GM21723 (cell line): ENCODE data around the gene MMAA.
"Not testable (repeated sequence)": the region's sequence is repeated elsewhere in the genome, so short reads cannot be mapped to it uniquely, and the experiment has no call there.

Experiments
- ATAC-seq: cut with Tn5 transposase; IDR thresholded peaks from one replicate; pipeline ENCODE4 v1.9.1; 2021; ENCODE audit warnings: mild to moderate bottlenecking, moderate library complexity; ENCODE audit not compliant: unreplicated experiment

Gene MMAA

DNA sequence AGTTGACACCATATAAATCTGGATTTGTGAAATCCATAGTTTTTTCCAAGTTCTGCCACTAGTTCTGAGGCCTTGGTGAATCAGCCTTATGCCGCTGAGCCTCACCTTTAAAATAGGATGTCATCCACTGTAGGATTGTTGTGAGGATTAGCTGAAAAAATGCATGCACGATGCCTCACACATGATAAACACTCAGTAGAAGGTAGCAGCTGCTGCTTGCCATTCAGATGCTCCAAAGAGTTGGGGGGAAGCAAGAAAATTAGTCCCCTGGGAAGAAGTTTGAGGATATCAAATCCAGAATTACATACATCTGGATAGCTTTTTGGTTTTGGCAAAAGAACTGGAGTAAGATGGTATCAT is 7.4 kb downstream of the MMAA start:
- no peak for ATAC-seq

DNA sequence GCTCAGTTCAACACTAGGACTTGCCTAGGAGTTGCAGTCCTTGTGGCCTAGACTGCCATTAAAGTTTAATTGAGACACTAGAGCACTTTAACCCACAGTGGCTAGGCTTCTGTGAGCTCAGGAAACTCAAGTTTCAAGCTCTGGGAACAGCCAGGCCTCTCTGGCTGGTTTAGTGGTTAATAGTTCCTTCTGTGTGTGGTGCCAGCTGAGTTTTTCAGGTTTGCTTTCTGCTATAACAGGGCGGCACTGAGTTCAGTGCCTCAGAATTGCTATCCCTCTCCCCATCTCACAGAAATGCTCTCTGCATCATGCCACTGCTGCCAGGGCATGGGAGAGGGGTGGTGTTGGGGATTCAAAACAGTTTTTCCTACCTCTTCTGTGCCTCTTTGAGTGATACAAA is 15.9 kb downstream of the MMAA start:
- no peak for ATAC-seq

DNA sequence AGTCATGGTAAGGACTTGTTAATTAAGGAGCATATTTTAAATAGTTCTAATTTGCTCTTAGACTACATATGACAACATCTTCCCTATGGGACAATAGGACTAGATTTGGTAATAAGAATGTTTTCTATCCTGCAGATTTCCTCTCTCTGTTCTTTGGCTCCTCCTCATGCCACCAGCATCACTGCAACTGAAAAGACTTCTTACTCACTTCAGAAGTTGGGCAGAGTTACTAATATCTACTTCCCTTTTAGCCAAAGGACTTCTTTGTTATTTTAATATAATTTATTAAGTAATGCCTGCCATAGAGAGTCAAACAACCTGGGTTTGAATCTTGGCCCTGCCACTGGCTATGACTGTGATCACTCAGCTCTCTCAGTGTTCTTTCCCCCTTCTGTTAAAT is 16.4 kb downstream of the MMAA start:
- ATAC-seq: no peak

DNA sequence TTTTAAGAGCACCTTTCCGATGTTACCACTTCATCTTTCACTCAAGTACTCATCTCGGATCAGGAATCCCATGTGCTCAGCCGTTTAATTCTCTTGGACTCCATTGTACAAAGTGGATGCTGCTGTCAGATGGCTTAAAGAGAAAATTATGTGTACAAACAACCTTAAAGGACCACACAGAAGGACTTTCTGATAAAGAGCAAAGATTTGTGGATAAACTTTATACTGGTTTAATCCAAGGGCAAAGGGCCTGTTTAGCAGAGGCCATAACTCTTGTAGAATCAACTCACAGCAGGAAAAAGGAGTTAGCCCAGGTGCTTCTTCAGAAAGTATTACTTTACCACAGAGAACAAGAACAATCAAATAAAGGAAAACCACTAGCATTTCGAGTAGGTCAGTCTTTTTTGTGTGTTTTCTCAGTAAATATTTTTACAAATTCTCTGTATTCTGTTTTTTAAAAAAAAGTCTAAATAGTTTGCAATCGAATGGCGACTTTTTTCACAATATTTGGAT is 20.1 kb downstream of the MMAA start:
- ATAC-seq: no peak

DNA sequence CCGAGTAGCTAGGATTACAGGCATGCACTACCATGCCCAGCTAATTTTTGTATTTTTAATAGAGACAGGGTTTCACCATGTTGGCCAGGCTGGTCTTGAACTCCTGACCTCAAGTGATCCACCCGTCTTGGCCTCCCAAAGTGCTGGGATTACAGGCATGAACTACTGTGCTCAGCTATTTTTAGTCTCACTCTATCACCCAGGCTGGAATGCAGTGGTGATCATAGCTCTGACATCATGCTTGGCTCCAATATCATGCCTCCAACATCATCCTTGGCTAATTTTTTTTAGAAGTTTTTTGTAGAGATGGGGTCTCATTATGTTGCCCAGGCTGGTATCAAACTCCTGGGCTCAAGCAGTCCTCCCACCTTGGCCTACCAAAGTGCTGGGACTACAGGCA is 21.1 kb downstream of the MMAA start:
- not testable (repeated sequence) for ATAC-seq

DNA sequence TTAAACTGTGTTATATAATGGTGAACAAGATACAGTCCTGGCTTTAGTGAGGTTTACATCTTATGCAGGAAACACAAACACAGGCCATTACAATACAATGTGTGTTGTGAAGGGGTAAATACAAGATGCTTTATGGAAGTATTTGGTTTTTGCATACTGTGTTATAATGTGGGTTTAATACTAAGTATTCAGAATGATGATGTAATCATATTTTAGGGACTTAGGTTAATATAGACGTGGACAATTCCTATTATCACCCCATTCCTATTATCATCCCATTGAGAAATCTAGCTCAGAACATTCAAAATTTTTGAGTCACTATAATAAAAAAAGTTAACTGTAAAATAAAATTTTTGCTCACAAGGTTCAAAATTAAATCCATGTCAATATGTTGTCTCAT is 24.1 kb downstream of the MMAA start:
- ATAC-seq: no peak

DNA sequence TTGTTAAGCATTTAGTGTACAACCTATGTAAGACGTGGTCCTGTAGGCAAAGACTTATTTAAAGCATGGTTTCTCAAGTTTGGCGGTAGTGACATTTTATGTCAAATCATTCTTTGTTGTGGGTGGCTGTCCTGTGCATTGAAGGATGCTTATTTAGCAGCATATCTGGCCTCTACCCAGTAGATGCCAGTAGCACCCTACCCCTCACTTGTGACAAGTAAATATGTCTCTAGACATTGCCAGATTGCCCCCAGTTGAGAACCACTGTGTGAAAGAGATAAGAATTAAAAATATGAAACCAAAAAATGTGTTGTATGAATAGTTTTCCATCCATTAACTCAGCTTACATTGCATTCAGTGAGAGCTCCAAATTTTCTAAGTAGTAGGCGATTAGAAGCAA is 25.5 kb downstream of the MMAA start:
- ATAC-seq: no peak

DNA sequence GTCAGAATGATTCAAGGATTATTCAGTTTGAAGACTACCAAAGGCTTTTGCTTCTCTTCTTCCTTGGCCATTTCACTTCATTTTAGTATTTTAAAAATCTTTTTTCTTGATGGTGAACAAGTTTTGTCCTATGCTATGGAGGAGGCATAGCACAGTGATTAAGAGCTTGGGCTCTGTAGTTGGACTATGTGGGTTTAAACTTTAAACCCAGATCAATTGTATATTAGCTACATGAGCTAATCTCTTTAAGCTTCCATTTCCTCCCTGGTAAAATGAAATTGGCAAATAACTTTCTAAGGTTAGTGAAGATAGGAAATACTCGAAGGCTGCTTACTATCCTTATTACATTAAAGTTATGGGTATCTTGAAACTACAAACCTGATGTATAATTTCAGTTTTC is 37.0 kb downstream of the MMAA start:
- ATAC-seq: no peak

DNA sequence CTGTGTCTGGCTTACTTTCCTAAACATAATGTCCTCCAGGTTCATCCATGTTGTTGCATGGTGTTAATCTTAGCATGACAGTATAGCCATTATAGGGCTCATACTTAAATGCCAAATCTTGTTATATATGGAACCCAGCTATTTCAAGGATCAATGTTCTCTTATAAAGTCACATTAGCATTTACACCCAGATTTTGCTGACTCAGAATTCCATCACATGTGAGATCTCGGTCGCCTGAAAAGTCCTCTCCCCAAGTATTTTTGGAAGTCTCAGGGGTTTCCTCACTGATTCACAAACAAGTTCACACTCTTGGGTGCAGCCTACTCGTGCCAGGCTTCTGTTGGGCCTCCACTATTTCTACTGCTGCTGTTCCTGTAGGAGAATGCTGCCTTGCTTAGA is 40.9 kb downstream of the MMAA start:
- ATAC-seq: no peak

DNA sequence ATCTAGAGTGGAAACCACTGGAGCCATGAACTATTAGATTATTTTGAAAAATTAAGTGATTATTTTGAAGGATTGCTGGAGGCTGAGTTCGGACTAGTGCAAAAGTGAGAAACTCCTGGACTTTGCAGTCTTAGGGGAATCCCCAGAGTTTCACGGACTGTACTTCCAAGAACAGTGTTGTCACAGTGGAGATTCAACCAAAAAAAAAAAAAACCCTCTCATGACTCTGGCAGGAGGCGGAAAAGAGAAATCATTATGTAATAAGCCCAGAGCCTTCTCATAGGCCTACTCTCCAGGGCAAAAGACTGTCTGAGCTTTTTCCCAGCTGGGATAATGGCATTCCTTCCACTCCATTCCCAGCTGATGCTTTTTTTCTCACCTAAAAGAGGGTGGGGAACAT is 44.0 kb downstream of the MMAA start:
- ATAC-seq: no peak

DNA sequence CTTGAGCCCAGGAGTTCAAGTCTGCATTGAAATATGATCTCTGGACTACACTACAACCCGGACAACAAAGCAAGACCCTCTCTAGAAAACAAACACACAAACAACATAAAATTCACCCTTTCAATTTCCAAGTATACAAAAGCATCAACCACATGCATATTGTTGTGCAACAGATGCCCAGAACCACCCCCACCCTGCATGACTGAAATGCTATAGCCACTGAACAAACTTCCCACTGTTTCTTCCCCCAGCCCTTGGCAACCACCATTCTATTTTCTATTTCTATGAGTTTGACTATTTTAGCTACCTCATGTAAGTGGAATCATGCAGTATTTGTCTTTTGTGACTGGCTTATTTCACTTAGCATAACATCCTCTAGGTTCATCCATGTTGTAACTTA is 46.6 kb downstream of the MMAA start:
- ATAC-seq: no peak

DNA sequence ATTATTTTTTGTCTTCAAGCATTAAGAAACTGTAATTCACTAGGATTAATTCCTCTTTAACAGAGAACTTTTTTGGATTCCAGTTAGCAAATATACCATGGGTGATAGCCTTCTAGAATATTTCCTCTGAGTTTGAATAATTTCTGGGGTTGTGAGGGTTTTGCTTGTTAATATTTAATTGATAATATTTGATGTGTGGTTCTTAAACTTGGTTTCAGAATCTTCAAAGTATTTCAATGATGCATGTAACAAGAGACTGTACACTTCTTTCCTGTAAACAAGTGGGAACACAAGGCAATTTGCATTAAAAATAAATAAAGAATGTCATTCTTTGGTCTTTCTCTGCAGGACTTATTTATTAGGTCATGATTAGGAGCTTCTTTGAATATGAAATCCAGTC is 51.2 kb downstream of the MMAA start:
- ATAC-seq: no peak

DNA sequence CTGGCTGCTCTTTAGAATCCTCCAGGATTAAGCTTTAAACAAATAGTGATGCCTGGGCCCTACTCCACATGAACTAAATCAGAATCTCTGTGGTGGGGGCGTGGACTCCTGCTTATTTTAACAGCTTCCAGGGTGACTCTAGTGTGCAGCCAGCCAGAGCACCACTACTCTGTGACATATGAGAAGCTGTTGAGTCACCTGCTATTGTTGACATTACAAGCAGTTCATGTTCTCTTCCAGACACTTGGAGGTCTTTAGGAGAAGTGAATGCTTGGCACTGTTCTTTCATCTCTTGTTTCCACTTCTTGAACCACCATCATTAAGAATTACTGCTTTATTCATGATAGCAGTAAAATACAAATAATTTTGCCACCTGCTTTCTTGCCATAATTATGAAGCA is 60.3 kb downstream of the MMAA start:
- no peak for ATAC-seq

DNA sequence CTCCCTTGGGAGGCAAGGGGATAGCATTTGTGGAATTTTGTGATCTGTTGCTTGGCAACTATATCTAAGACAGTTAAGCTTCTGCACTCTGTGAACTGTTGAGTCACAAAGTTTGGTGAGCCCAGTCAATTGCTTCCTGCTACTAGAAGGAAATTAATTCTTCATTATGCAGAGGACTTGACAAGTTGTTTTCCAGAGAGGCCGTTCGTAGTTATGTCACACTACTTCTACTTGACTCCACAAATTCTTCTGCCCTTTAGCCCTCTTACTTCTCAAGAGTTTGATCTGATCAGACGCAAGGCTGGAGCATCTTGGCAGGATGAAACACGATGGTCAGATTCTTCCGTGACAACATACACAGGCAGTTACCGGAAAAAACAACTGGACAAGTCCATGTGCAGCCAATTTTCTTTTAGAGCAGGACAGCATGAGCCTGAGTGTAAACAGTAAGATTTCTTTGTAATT is 60.8 kb downstream of the MMAA start, which contains the start of gene C4orf51:
C4orf51 (plus strand) TSS at position 156 of the 465 bp plus-strand sequence; CDS start at position 214, 58 bp downstream.
- ATAC-seq: no peak

DNA sequence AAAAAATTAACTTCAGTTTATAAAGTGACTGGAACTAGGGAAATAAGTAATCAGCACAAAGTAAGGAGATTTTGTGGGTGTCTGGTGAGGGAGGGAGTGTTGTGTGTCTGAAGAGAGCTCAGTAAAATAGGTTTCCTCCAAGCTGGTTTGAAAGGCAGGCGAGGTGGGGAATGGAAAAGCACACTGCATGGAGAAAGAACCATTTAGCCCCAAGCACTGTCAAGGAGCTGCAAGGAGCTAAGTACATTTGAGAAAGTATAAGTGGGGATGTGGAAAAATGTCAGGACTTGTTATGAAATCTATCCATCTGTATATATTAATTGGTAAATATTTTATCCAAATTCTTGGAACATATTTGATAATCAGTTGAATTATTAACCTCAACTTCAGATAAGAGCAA is 61.7 kb downstream of the MMAA start:
- ATAC-seq: no peak

DNA sequence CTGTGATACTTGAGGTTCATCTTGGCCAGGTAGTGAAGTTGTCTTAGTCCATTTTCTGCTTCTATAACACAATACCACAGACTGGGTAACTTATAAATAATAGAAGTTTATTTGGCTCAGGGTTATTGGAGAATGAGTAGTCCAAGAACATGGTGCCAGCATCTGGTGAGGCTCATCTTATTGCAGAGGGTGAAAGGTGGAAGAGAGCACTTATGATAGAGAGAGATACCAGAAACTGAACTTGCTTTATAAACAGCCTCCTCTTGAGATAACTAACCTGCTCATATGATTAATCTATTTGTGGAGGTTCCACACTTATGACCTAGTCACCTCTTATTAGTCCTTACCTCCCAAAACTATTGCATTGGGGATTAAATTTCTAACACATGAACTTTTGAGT is 62.3 kb downstream of the MMAA start:
- ATAC-seq: no peak

DNA sequence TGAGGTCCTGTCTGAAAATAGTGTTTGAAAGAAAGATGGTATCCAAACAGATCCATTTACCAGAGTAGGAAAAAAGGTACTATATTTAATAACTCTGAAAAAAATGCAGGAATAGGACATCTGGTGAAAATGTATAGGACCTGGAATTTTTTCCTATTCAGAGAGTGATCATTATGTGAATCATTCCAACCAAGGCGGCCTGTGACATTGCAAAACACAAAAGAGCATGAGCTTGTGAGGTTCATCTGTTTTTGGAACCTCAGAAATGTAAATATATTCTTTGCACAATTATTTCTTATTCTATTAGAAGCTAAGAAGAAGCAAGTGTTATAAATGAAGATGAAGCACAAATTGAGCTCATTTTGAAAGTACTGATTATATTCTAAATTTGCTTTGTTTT is 62.8 kb downstream of the MMAA start:
- no peak for ATAC-seq

DNA sequence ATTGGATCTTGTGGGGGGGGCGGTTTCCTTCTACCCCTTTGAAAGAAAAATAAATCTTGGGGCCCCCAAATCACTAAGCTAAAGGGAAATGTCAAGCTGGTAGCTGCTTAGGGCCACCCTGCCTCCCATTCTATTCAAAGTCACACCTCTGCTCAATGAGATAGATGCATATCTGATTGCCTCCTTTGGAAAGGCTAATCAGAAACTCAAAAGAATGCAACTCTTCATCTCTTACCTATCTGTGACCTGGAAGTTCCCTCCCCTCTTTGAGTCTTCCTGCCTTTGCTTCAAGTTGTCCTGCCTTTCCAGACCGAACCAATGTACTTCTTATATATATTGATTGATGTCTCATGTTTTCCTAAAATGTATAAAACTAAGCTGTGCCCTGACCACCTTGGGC is 67.8 kb downstream of the MMAA start:
- ATAC-seq: no peak

DNA sequence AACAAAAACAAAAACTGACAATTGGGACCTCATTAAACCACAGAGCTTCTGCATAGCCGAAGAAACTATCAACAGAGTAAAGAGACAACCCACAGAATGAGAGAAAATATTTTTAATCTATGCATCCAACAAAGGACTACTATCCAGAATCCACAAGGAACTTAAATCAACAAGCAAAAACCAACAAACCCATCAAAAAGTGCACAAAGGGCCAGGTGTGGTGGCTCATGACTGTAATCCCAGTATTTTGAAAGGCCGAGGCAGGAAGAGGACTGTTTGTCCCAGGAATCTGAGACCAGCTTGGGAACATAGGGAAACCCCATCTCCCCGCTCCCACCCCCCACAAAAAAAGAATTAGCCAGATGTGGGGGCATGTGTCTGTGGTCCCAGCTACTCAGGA is 71.4 kb downstream of the MMAA start:
- no peak for ATAC-seq

DNA sequence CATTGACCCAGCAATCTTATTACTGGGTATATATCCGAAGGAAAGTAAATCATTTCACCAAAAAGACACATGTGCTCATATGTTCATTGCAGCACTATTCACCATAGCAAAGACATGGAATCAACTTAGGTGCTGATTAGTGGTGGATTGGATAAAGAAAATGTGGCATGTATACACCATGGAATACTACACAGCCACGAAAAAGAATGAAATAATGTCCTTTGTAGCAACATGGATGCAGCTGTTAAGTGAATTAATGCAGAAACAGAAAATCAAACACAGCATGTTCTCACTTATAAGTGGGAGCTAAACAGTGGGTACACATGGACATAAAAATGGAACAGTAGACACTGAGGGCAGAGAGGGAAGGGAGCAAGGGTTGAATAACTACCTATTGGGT is 72.2 kb downstream of the MMAA start:
- not testable (repeated sequence) for ATAC-seq

DNA sequence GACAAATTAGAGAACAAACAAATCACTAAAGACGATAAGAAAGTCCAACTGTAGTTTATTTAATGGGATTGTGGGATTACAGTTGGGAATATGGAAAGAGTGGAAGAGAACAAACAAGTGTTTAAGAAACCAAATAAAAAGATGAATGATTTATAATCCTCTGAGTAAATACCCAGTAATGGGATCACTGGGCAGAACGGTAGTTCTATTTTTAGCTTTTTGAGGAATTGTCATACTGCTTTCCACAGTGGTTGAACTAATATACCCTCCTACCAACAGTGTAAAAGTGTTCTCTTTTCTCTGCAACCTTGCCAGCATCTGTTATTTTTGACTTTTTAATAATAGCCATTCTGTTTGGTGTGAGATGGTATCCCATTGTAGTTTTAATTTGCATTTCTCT is 75.7 kb downstream of the MMAA start:
- ATAC-seq: no peak

DNA sequence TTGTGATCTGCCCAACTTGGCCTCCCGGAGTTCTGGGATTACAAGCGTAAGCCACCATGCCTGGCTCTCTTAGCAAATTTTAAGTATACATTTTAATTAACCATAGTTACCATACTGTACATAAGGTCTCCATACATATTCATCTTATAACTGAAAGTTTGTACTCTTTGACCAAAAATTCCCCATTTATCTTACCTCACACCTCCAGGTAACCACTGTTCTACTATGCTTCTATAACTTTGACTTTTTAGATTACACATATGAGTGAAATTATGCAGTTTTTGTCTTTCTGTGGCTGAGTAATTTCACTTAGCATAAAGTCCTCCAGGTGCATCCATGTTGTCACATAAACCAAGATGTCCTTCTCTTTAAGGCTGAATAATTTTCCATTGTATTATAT is 78.1 kb downstream of the MMAA start:
- no peak for ATAC-seq

DNA sequence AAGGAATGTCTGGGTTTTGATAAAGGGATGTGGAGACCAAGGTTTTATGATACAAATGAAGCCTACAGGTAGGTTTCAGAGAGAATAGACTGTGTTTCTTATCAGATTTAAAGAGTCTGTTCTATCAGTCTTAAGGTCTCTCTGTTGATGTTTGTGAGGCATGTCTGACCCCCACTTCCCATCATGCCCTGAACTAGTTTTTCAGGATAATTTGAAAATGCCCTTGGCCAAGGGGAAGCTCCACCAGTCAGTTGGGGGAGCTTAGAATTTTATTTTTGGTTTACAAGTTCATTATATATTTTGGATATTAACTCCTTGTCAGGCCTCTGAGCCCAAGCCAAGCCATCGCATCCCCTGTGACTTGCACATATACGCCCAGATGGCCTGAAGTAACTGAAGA is 79.3 kb downstream of the MMAA start:
- ATAC-seq: no peak
